ENCODE results near the gene PODXL2.

The PODXL2 gene

GRCh38 chr3:127663151-127663550 lies 34.2 kb downstream of the PODXL2 start:
- Histone ChIP-seq H3K27me3 (ENCODE audit: insufficient read depth, low read length, poor library complexity) (peaks cover 10% of the 10 kb centered on the region), H3K4me1 (ENCODE audit: insufficient read depth, low read length) (no peaks in the 10 kb centered on the region), H3K27ac (ENCODE audit: low read length) (no peak overlapping the region), H3K4me2 (ENCODE audit: insufficient read depth, low read length) (no peak overlapping the region), H3K36me3 (ENCODE audit: insufficient read depth, low read length) (no peaks in the 10 kb centered on the region), H3K79me2 (ENCODE audit: insufficient read depth, low read length) (no peaks in the 10 kb centered on the region), H3K4me3 (ENCODE audit: low read depth in 1 of 2, low read length in 2 of 2) (no peak overlapping the region), H4K20me1 (ENCODE audit: insufficient read depth, low read length) (no peaks in the 10 kb centered on the region), H3K9ac (ENCODE audit: low read depth, low read length) (no peak overlapping the region), H3K9me3 (ENCODE audit: insufficient read depth, low read length, severe bottlenecking) (no peaks in the 10 kb centered on the region), H2AFZ (ENCODE audit: low read depth, low read length) (no peak overlapping the region)
- no peak for TF ChIP-seq CTCF (IDR thresholded peaks at IDR 0.05; ENCODE audit: borderline replicate concordance, extremely low read depth, low read length, poor library complexity, severe bottlenecking)
- TF ChIP-seq EZH2 (IDR thresholded peaks at IDR 0.05; ENCODE audit: borderline replicate concordance, low read depth, low read length, severe bottlenecking): no peak
- DNase-seq: no peak
- no peak for ATAC-seq (ENCODE audit: insufficient read depth, low read depth)

- no peak for TF ChIP-seq CTCF (IDR thresholded peaks at IDR 0.05; ENCODE audit: borderline replicate concordance, extremely low read depth, low read length, poor library complexity, severe bottlenecking)
- TF ChIP-seq EZH2 (IDR thresholded peaks at IDR 0.05; ENCODE audit: borderline replicate concordance, low read depth, low read length, severe bottlenecking): no peak
- no peaks in the 10 kb centered on the region for H3K79me2 ChIP-seq (ENCODE audit: insufficient read depth, low read length)
- H3K4me1 ChIP-seq (ENCODE audit: insufficient read depth, low read length): no peaks in the 10 kb centered on the region
- no peaks in the 10 kb centered on the region for H3K36me3 ChIP-seq (ENCODE audit: insufficient read depth, low read length)
- H2AFZ ChIP-seq (ENCODE audit: low read depth, low read length): no peak overlapping the region
- no peak overlapping the region for H3K27ac ChIP-seq (ENCODE audit: low read length)
- peaks cover 10% of the 10 kb centered on the region for H3K27me3 ChIP-seq (ENCODE audit: insufficient read depth, low read length, poor library complexity)
- H3K9ac ChIP-seq (ENCODE audit: low read depth, low read length): no peak overlapping the region
- H3K4me2 ChIP-seq (ENCODE audit: insufficient read depth, low read length): no peak overlapping the region
- H4K20me1 ChIP-seq (ENCODE audit: insufficient read depth, low read length): no peaks in the 10 kb centered on the region
- no peak overlapping the region for H3K4me3 ChIP-seq (ENCODE audit: low read depth in 1 of 2, low read length in 2 of 2)
- ATAC-seq (ENCODE audit: insufficient read depth, low read depth): no peak
- no peak for DNase-seq
- H3K9me3 ChIP-seq (ENCODE audit: insufficient read depth, low read length, severe bottlenecking): no peaks in the 10 kb centered on the region
Observed at GRCh38 chr3:127665165-127665564, 36.2 kb downstream of the PODXL2 start.

GRCh38 chr3:127665586-127665985 lies 36.6 kb downstream of the PODXL2 start:
- no peak overlapping the region for H3K27ac ChIP-seq (ENCODE audit: low read length)
- no peaks in the 10 kb centered on the region for H3K4me1 ChIP-seq (ENCODE audit: insufficient read depth, low read length)
- no peaks in the 10 kb centered on the region for H3K9me3 ChIP-seq (ENCODE audit: insufficient read depth, low read length, severe bottlenecking)
- no peak for TF ChIP-seq CTCF (IDR thresholded peaks at IDR 0.05; ENCODE audit: borderline replicate concordance, extremely low read depth, low read length, poor library complexity, severe bottlenecking)
- TF ChIP-seq EZH2 (IDR thresholded peaks at IDR 0.05; ENCODE audit: borderline replicate concordance, low read depth, low read length, severe bottlenecking): no peak
- no peaks in the 10 kb centered on the region for H3K79me2 ChIP-seq (ENCODE audit: insufficient read depth, low read length)
- no peak overlapping the region for H3K4me2 ChIP-seq (ENCODE audit: insufficient read depth, low read length)
- no peak overlapping the region for H3K4me3 ChIP-seq (ENCODE audit: low read depth in 1 of 2, low read length in 2 of 2)
- no peak for ATAC-seq (ENCODE audit: insufficient read depth, low read depth)
- DNase-seq: no peak
- H3K9ac ChIP-seq (ENCODE audit: low read depth, low read length): no peak overlapping the region
- H3K27me3 ChIP-seq (ENCODE audit: insufficient read depth, low read length, poor library complexity): peaks cover 8% of the 10 kb centered on the region
- H2AFZ ChIP-seq (ENCODE audit: low read depth, low read length): no peak overlapping the region
- H3K36me3 ChIP-seq (ENCODE audit: insufficient read depth, low read length): no peaks in the 10 kb centered on the region
- no peaks in the 10 kb centered on the region for H4K20me1 ChIP-seq (ENCODE audit: insufficient read depth, low read length)

GRCh38 chr3:127666676-127667075 lies 37.7 kb downstream of the PODXL2 start:
- Histone ChIP-seq H3K36me3 (ENCODE audit: insufficient read depth, low read length) (no peaks in the 10 kb centered on the region), H3K4me2 (ENCODE audit: insufficient read depth, low read length) (no peak overlapping the region), H3K79me2 (ENCODE audit: insufficient read depth, low read length) (peaks cover 2% of the 10 kb centered on the region; the same call in 1 of the 2 replicates), H4K20me1 (ENCODE audit: insufficient read depth, low read length) (no peaks in the 10 kb centered on the region), H3K4me3 (ENCODE audit: low read depth in 1 of 2, low read length in 2 of 2) (no peak overlapping the region), H3K27ac (ENCODE audit: low read length) (no peak overlapping the region), H3K9ac (ENCODE audit: low read depth, low read length) (no peak overlapping the region), H3K9me3 (ENCODE audit: insufficient read depth, low read length, severe bottlenecking) (no peaks in the 10 kb centered on the region), H3K4me1 (ENCODE audit: insufficient read depth, low read length) (peaks cover 7% of the 10 kb centered on the region), H3K27me3 (ENCODE audit: insufficient read depth, low read length, poor library complexity) (peaks cover 3% of the 10 kb centered on the region), H2AFZ (ENCODE audit: low read depth, low read length) (no peak overlapping the region)
- ATAC-seq (ENCODE audit: insufficient read depth, low read depth): no peak
- no peak for DNase-seq
- TF ChIP-seq EZH2 (IDR thresholded peaks at IDR 0.05; ENCODE audit: borderline replicate concordance, low read depth, low read length, severe bottlenecking) (no peak), CTCF (IDR thresholded peaks at IDR 0.05; ENCODE audit: borderline replicate concordance, extremely low read depth, low read length, poor library complexity, severe bottlenecking) (no peak)

Data from DND-41 (cell line).